ENCODE results near the gene DGCR8. TPM values are rescaled to one million over a fixed set of nuclear protein-coding genes. Genes with fewer than 3 reads are reported as not detected.

Gene DGCR8
- total RNA-seq, 4 donors from 2014 or later, result 16.9 to 27.6 (median 25.5) TPM

DNA sequence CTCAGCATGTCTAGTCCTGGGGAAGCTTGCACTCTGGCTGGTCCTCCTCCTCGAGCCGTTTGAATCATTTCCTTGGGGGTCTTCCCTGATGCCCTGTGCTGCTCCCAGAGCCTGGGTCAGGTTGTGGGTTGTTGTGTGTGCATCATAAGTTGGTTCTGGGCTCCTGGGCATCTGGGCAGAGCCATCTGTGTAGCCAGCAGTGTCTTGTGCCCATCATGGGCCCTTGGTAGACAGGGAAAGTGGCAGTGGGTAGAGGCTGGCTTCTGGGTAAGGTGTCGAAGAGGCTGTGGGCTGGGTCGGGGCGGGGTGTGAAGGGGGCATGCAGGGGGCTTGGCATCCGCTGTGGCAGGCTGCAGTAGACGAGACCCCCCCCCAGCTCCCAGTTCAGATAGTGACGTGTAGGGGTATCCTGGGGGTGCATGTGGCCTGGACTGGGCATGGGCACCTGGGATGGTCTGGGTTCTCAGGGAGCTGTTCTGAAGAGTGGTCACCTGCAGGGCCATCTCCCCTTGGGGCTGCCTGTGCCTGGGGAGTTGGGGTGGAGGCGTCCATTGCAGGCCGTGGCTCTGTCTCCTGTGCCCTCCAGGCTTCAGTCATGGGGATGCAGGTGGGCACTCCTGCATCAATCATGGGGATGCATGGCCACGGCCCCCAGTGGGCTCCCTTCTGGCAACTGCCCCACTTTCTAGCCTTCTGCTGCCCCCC is 44.2 kb downstream of the DGCR8 start:
- Histone ChIP-seq H3K9me3 (no peaks in the 10 kb centered on the region), H3K27me3 (no peaks in the 10 kb centered on the region), H3K36me3 (peaks cover 0 to 82% of the 10 kb centered on the region in 2 donors), H3K27ac (no peak overlapping the region), H3K4me3 (no peak overlapping the region), H3K4me1 (peaks cover 0 to 32% (median 0%) of the 10 kb centered on the region in 3 donors)
- TF ChIP-seq, protein P1, sequence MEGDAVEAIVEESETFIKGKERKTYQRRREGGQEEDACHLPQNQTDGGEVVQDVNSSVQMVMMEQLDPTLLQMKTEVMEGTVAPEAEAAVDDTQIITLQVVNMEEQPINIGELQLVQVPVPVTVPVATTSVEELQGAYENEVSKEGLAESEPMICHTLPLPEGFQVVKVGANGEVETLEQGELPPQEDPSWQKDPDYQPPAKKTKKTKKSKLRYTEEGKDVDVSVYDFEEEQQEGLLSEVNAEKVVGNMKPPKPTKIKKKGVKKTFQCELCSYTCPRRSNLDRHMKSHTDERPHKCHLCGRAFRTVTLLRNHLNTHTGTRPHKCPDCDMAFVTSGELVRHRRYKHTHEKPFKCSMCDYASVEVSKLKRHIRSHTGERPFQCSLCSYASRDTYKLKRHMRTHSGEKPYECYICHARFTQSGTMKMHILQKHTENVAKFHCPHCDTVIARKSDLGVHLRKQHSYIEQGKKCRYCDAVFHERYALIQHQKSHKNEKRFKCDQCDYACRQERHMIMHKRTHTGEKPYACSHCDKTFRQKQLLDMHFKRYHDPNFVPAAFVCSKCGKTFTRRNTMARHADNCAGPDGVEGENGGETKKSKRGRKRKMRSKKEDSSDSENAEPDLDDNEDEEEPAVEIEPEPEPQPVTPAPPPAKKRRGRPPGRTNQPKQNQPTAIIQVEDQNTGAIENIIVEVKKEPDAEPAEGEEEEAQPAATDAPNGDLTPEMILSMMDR (IDR thresholded peaks at IDR 0.05), result no peak
- TF ChIP-seq POLR2A (IDR thresholded peaks at IDR 0.05) (no peak), EP300 (IDR thresholded peaks at IDR 0.05) (no peak), POLR2AphosphoS5 (IDR thresholded peaks at IDR 0.05) (no peak)
- WGBS, 2 donors (ENCODE audit: low coverage in 1 of 2), result 60 to 83% methylated on average over 1 of the region's 11 CpGs
- no peak for ATAC-seq

DNA sequence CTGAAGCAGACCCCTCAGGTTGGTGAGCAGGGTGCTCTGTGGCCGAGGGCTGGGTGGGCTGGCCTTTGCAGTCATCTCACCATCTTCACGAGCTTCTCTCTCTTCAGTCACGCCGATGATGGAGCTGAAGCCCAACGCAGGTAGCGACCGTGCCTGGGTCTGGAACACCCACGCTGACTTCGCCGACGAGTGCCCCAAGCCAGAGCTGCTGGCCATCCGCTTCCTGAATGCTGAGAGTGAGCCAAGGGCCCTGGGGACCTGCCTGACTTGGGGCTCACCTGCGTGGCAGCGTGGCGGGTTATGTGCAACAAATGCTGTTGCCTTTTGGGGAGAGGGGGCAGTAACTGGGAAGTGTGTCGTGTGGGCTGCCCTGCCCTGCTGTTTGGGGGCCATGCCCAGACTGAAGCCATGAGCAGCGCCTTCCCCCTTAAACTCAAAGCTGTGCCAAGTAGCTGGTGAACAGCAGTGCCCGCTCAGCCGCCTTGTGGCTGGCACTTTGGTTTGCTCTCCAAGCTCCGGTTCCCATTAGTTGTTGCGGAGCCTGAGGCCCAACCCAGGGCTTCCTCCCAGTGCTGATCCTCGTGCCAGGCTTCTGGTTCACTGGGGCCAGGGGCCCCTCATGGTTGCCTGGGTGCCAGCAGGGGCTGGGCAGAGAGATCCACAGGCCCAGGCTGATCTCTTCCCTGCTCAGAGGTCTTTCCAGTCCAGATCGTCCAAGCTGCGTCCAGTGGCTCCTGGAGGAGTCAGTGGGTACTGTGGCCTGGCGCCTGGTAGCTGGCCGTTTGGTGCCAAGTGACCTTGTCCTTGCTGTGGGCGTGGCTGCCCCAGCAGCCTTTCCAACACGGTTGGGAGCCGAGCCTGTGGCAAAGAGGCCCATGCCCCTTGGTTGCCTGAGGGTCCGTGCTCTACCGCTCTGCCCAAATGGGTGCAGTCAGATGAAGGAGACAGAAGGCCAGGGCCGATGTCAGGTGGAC is 45.4 kb downstream of the DGCR8 start:
- H3K9me3 ChIP-seq, result no peaks in the 10 kb centered on the region
- peaks cover 0 to 24% (median 0%) of the 10 kb centered on the region in 3 donors for H3K4me1 ChIP-seq
- no peak overlapping the region for H3K4me3 ChIP-seq
- no peak for TF ChIP-seq POLR2AphosphoS5 (IDR thresholded peaks at IDR 0.05)
- TF ChIP-seq POLR2A (IDR thresholded peaks at IDR 0.05), result no peak
- TF ChIP-seq, protein P1 (IDR thresholded peaks at IDR 0.05), result no peak
- no peak for TF ChIP-seq EP300 (IDR thresholded peaks at IDR 0.05)
- H3K27me3 ChIP-seq, result no peaks in the 10 kb centered on the region
- no peak overlapping the region for H3K27ac ChIP-seq
- ATAC-seq, result no peak
- WGBS, 2 donors (ENCODE audit: low coverage in 1 of 2), result no CpG with 5 or more reads among the region's 32 CpGs
- H3K36me3 ChIP-seq, result peaks cover 0 to 70% of the 10 kb centered on the region in 2 donors

DNA sequence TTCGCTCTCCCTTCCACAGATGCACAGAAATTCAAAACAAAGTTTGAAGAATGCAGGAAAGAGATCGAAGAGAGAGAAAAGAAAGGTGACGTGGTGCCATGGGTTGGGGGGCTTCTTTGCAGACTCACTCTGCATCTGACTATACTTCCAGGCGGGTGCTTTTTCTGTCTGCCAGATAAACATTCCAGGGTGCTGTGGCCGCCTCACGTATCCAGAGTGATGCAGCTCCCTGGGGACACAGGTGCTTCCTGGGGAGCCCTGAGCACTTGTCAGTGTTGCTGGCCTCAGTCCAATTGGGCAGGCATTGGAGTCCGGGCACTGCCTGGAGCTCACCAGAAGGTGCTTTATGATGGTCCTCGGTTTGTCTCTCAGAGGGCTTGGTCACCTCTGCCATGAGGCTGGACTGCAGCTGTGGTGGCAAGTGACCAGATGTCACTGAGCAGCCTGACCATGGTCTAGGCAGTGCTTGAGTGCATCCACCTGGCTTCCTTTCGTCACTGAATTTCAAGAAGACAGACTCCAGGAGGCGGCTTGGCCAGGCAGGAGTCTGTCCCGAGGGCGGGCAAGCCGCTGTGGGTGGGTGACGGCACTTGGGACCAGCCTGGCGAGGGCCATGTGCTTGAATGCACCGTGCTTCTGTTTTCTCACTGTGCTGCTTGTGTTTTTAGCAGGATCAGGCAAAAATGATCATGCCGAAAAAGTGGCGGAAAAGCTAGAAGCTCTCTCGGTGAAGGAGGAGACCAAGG is 46.4 kb downstream of the DGCR8 start:
- Histone ChIP-seq H3K27me3 (no peaks in the 10 kb centered on the region), H3K27ac (no peak overlapping the region), H3K36me3 (peaks cover 0 to 60% of the 10 kb centered on the region in 2 donors), H3K4me3 (no peak overlapping the region), H3K9me3 (no peaks in the 10 kb centered on the region), H3K4me1 (peaks cover 0 to 19% (median 0%) of the 10 kb centered on the region in 3 donors)
- no peak for ATAC-seq
- TF ChIP-seq EP300 (IDR thresholded peaks at IDR 0.05) (no peak), POLR2A (IDR thresholded peaks at IDR 0.05) (no peak), POLR2AphosphoS5 (IDR thresholded peaks at IDR 0.05) (no peak)
- TF ChIP-seq, protein P1 (IDR thresholded peaks at IDR 0.05), result no peak
- WGBS, 2 donors (ENCODE audit: low coverage in 1 of 2), result 76 to 81% methylated on average over 6 to 9 of the region's 19 CpGs

DNA sequence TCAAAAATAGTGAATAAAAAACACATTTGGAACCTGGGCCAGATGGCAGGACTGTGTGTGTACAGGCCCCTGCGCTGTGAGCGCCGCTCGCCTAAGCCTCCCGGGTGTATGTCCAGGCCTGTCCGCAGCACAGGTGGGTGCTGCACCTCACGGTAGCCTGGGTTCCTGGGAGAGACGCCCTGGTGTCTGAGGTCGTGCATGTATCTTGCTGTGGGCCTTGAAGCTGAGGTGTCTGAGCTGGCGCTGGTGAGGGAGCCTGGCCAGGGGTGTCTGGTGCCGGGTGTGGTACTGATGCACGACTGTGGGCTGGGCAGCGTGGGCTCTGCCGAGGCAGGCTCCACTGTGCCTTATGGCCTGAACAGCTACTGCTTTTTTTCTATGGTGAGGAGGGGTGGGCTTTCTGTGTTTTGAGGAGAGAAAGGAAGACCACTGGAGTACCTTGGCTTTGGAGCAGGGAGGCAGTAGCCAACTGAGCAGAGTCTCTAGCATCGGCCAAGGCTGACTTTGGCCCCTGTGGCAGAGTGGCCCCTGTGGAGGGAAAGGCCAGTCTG is 47.4 kb downstream of the DGCR8 start:
- no peak for ATAC-seq

More for the DNA sequence above, 47.4 kb downstream of the DGCR8 start:
- 86 to 87% methylated on average over 3 to 7 of the region's 15 CpGs for WGBS, 2 donors (ENCODE audit: low coverage in 1 of 2)
- Histone ChIP-seq H3K36me3 (peaks cover 0 to 51% of the 10 kb centered on the region in 2 donors), H3K4me1 (peaks cover 0 to 13% (median 0%) of the 10 kb centered on the region in 3 donors), H3K27me3 (no peaks in the 10 kb centered on the region), H3K27ac (no peak overlapping the region), H3K9me3 (no peaks in the 10 kb centered on the region), H3K4me3 (no peak overlapping the region)
- TF ChIP-seq POLR2AphosphoS5 (IDR thresholded peaks at IDR 0.05), result no peak
- TF ChIP-seq, protein P1 (IDR thresholded peaks at IDR 0.05), result no peak
- TF ChIP-seq POLR2A (IDR thresholded peaks at IDR 0.05), result no peak
- TF ChIP-seq EP300 (IDR thresholded peaks at IDR 0.05), result no peak
